Measurements from ENCODE around the gene IMMP2L.
A peak's percentile ranks its signal among the peaks of the same experiment; 100 is the strongest.

Gene IMMP2L

DNA sequence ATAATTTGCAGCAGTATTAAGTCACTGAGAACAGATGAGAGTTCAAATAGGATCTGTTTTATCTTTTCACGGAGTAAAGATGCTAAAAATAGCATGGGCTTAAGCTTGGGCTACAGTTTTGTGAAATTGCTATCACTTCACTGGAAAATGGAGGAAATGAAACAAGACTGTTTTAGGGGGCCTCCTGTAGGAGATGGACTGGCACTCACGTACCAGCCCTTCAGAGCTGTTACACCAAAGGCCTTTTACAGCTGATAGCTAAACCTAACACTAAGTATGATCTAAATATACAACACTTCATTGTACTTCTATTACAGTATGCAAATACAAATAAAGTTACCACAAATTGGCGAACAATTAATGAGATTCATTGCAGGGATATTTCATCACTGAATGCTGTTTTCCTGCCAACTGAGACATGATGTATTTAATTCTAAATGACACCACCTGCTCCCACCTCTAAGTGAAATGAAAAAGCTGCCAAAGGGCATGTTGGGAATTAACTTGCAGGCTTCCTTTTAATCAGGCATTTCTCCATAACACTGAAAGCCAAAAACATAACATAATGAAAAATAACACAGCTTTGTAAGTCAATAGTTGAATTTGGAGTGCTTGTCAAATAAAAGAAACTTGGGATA lies 775.8 kb downstream of the IMMP2L start:
- H3K4me3 ChIP-seq (ENCODE audit: low read depth, low read length), result no peak overlapping the region
- TF ChIP-seq, protein P1, sequence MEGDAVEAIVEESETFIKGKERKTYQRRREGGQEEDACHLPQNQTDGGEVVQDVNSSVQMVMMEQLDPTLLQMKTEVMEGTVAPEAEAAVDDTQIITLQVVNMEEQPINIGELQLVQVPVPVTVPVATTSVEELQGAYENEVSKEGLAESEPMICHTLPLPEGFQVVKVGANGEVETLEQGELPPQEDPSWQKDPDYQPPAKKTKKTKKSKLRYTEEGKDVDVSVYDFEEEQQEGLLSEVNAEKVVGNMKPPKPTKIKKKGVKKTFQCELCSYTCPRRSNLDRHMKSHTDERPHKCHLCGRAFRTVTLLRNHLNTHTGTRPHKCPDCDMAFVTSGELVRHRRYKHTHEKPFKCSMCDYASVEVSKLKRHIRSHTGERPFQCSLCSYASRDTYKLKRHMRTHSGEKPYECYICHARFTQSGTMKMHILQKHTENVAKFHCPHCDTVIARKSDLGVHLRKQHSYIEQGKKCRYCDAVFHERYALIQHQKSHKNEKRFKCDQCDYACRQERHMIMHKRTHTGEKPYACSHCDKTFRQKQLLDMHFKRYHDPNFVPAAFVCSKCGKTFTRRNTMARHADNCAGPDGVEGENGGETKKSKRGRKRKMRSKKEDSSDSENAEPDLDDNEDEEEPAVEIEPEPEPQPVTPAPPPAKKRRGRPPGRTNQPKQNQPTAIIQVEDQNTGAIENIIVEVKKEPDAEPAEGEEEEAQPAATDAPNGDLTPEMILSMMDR (IDR thresholded peaks at IDR 0.05; ENCODE audit: low read depth, low read length), result no peak
- no peak for DNase-seq (ENCODE audit: low read depth, low spot score)
- in situ Hi-C loops (cut with HindIII; ENCODE audit: low sequenced_read_pairs), result no loop called here

DNA sequence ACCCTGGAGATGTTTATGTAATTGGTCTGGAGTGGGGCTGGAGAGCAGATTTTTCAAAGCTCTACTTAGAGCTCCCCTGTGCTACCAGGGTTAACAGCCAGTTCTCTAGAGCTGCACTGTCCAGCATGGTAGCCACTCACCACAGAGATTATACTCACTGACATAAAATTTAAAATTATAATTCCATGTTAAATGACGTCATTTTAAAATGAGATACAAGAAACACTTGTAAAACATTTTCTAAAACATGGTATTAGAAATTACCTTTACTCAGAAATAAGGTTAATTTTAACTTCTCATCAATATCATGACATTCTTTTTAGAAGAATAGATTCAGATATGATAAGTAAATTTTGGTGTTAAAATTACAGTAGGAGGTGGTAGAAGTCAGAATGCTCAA lies 777.5 kb downstream of the IMMP2L start:
- H3K4me3 ChIP-seq (ENCODE audit: low read depth, low read length), result no peak overlapping the region
- in situ Hi-C loops (cut with HindIII; ENCODE audit: low sequenced_read_pairs), result no loop called here
- TF ChIP-seq, protein P1 (IDR thresholded peaks at IDR 0.05; ENCODE audit: low read depth, low read length), result no peak
- DNase-seq (ENCODE audit: low read depth, low spot score), result no peak

DNA sequence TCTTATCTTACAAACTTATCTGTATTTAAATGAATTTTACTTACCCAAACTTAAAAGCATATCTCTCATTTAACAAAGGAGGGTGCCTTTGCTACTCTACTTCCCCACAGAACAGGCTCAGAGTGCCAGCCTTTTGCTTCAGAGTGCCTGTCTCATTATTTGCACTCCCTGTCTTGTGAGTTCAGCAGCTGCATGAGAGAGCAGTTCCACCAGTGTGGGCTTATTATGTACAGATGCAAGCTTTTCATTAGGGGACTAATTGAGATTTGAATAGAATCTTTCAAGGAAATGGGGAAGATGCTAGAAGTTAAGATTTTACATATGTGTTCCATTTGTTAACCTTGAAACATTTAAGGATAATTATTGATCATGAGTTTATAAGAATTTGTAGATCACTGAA lies 781.6 kb downstream of the IMMP2L start:
- TF ChIP-seq, protein P1 (IDR thresholded peaks at IDR 0.05; ENCODE audit: low read depth, low read length), result no peak
- H3K4me3 ChIP-seq (ENCODE audit: low read depth, low read length), result no peak overlapping the region
- DNase-seq (ENCODE audit: low read depth, low spot score), result no peak
- in situ Hi-C loops (cut with HindIII; ENCODE audit: low sequenced_read_pairs), result no loop called here

DNA sequence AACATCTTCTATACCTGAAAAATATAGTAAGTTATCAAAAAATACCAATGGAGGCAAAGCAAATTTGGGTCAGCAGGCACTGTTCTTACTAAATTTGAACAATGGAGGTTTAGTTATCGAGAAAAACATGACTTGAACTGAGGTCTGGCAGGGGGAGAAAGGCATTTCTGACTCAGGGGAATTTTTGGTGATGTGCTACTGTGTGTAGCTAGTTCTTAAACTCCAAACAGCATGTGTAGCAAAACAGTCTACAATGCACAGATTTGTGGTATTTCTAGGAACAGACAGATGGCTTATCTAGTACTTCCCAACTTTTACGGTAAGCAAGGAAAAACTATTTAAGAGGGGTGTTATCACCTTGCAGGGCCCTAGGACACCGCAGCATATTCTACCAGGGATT lies 783.0 kb downstream of the IMMP2L start:
- in situ Hi-C loops (cut with HindIII; ENCODE audit: low sequenced_read_pairs), result no loop called here
- TF ChIP-seq, protein P1 (IDR thresholded peaks at IDR 0.05; ENCODE audit: low read depth, low read length), result no peak
- DNase-seq (ENCODE audit: low read depth, low spot score), result no peak
- no peak overlapping the region for H3K4me3 ChIP-seq (ENCODE audit: low read depth, low read length)

DNA sequence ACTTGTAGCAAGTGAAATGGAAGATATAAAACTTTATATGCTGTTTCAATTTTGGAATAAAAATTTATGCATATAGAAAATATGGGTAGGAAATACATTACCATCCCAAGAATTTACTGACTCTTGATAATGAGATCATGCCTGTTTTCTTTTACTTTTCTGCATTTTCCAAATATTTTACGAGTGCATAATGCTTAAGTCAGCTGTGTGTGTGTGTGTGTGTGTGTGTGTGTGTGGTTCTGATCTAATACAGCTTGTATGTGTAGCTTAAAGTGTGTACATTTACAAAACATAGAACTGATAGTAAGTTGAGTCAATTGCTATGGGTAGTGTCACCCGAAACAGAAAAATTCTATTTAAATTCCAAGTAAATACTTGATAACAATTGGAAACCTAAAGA lies 787.2 kb downstream of the IMMP2L start:
- TF ChIP-seq, protein P1 (IDR thresholded peaks at IDR 0.05; ENCODE audit: low read depth, low read length), result no peak
- DNase-seq (ENCODE audit: low read depth, low spot score), result peak; percentile 29
- H3K4me3 ChIP-seq (ENCODE audit: low read depth, low read length), result no peak overlapping the region
- in situ Hi-C loops (cut with HindIII; ENCODE audit: low sequenced_read_pairs), result no loop called here

DNA sequence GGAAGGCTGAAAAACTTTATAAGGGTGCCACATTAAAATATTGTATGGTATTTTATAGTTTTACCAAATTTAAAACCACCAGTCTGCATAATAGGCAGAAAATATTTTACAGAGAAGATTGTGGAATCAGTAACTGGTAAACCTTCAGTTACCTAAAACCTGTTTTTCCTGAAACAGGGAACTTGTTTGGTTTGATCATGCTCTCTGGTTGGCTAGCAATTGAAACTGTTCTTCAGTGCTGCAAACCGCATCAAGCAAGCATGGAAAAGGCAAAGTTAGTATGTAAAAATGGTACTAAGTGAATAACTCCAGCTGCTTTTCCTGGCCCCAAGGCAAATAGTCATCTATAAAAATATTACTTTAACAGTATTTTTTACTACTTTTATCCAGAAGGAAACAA lies 788.2 kb downstream of the IMMP2L start:
- no peak overlapping the region for H3K4me3 ChIP-seq (ENCODE audit: low read depth, low read length)
- TF ChIP-seq, protein P1 (IDR thresholded peaks at IDR 0.05; ENCODE audit: low read depth, low read length), result no peak
- no peak for DNase-seq (ENCODE audit: low read depth, low spot score)
- in situ Hi-C loops (cut with HindIII; ENCODE audit: low sequenced_read_pairs), result no loop called here
